Liver (tissue), 3 donors: Measurements from ENCODE around the gene MVB12B.

Source experiments
- ATF3 ChIP-seq: IDR thresholded peaks from 2 replicates; pipeline ENCODE4 v1.6.1; 2016; ENCODE audit warnings: antibody characterized with exemption
- CTCF ChIP-seq: fragments of 150-350 bp; IDR thresholded peaks from 2 replicates; pipeline ENCODE4 v1.5.1; 2017; ENCODE audit warnings: improper control_type of control experiment, low read depth, low read length; ENCODE audit not compliant: missing input control
- JUND ChIP-seq, 2 donors: IDR thresholded peaks; 2 replicates each; pipeline ENCODE4 v1.6.1; 2016; ENCODE audit warnings: antibody characterized with exemption in 2 of 2
- TAF1 ChIP-seq: conservative IDR thresholded peaks from 2 replicates; pipeline ENCODE4 v1.6.1; 2016; ENCODE audit warnings: antibody characterized with exemption, mild to moderate bottlenecking
- donor health status: healthy.
- donor health status: healthy.

DNA sequence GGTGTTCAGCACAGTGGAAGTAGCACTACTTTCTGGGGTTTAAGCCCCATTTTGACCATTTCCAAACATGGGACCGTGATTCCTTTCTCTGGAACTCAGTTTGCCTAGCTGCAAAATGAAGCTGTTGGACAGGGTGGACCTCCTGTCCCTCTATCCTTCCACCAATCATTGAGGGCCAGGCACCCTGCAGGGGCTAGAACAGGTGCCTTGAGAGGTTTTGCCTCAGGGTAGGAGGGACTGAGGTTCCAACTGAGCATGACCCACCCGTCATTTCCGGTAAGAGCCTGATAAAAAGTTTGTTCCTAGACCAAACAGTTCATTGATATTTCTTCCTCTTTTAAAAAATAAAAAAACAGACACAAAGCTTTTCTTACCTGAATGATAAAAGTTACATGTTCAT is 116.5 kb downstream of the MVB12B start:
- TF ChIP-seq CTCF, result no peak
- TF ChIP-seq TAF1, result no peak
- no peak for TF ChIP-seq JUND (IDR thresholded peaks at IDR 0.05)
- no peak for TF ChIP-seq ATF3
